Right renal cortex interstitium (tissue), 3 donors: ENCODE measurements around the gene GALK2. TPM values are rescaled to one million over a fixed set of nuclear protein-coding genes. Genes with fewer than 3 reads are reported as not detected.

Source experiments
- DNase-seq, 3 donors: peaks; one replicate each; pipeline ENCODE4 v3.0.0-alpha.2; 2013; ENCODE audit warnings: low read depth in 3 of 3, low spot score in 2 of 3
- polyA plus RNA-seq, 3 donors: library from polyadenylated mRNA; unstranded; fragments of 120-200 nt; gene quantifications; one replicate each; pipeline ENCODE4 v1.2.1, GENCODE V29; 2013; ENCODE audit not compliant: insufficient read length in 3 of 3

The GALK2 gene
- polyA plus RNA-seq, 3 donors: 30.7 to 35.7 (median 31.4) TPM

DNA sequence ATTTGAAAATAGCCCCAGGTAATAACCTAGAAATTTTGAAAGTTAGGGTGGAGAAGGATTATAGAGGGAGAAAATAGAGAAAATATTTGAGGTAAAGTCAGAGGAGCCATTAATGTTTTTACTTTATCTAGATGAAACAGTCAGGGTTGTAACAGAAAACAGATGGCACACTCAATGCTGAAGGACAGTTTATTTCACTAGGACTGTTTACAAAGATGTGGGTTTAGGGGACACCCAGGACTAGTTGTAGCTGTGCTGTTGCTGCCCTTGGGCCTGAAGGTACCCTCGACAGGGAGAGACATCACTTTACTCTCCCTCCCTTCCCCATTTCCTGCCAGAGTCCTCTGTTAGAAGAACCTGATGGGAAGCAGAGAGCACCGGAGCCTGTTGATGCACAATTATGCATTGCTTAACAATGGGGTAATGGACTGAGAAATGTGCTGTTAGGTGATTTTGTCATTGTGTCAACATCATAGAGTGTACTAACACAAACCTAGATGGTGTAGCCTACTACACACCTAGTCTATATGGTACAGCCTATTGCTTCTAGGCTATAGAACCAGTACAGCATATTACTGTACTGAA, 103.8 kb downstream of the GALK2 start:
- DNase-seq: no peak

DNA sequence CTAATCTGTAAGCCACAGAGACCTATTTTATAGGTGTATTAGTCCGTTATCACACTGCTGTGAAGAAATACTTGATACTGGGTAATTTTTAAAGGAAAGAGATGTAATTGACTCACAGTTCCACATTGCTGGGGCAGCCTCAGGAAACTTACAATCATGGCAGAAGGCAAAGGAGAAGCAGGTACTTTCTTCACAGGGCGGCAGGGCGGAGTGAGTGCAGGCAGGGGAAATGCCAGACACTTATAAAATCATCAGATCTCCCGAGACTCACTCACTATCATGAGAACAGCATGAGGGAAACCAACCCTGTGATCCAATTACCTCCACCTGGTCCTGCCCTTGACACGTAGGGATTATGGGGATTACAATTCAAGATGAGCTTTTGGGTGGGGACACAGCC, 108.7 kb downstream of the GALK2 start:
- no peak for DNase-seq

DNA sequence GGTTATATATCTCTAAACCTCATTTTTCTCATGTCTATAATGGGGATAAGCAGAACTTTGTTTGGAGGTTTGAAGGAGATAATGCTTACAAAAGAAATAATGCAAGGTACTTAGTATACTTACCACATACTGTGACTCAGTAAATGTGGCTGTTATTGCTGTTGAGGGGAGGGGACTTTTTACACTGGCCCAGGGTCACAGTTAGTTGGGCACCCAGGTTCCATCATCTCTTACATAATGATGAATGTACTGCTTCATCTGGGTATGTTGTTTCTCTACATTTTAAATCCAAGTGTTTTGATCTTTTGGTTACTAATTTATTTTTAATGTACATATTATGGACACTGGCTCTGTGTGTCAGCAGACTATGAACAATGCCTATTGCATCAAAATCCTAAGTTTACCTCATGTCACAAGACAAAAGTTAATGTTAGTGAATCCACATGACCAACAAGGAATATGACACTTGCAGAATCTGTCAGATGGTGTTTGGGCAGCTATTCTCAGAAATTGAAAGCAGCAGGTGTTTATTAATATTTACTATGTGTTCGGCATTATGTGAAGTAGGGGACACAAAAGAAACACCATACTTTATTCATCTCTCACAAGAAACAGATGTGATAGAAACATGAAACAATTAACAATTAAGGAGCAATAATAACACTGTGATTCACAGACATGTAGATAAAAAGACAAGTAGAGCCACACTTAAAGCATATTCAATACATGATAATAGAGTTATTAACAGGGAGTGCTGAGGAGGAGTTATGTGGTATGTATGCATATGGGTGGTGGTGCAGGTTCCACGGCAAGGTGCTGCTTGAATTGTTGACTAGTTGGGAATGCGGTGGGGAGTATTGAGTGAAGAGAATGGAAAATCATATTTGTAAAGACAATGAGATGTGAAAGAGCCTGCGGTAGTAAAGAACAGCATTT, 109.7 kb downstream of the GALK2 start:
- DNase-seq: no peak

DNA sequence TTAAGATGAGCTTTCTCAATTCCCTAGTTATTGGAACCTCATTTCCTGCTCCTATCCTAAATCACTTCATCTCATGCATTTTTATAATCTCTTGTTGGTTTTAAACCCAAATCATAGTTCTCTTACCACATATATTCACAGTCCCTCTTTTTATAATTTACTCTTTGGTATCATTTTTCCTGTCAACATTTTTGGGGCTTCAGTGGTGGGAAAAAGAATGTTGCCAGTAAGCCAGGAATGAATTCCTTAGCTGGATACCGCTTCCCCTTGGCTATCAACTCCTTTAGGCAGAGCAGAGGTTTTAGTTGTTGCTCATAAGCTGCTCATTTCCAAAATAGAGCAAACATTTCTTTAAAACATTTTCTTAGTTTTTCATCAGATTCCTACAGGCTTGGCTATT, 112.3 kb downstream of the GALK2 start:
- DNase-seq: no peak

DNA sequence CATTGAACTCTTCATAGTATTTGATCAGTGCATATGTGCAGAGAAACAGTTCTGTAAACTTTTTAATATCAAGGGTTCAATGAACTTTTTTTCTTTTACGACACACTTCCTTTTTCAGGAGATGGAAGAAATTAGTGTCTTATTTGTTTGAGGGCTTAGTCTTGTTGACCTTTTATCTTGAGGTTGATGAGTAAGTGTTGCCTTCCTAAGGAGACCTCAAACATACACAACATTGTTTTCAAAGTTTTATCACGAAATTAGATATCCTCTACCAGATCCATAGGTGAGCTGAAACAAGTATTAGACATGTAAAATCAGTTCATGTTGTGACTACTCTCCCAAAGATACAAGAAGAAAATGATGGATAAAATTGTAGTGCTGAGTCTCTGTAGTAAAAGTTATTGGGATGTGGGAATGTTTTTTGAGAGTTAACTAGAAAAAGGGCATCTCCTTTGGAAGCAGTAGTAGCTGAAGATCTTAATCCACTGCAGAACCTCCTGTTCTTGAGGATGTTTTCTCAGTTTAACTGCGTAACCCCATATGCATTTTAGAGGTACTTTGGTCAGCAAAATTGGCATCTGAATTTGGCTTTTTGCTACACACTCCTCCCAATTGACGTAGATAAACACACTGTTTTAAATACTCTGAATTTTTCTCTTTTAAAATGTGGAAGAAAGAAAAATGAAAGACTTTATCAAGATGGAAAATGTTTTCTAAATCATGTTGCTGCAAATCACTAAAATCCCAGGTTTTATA, 116.8 kb downstream of the GALK2 start:
- DNase-seq: no peak

DNA sequence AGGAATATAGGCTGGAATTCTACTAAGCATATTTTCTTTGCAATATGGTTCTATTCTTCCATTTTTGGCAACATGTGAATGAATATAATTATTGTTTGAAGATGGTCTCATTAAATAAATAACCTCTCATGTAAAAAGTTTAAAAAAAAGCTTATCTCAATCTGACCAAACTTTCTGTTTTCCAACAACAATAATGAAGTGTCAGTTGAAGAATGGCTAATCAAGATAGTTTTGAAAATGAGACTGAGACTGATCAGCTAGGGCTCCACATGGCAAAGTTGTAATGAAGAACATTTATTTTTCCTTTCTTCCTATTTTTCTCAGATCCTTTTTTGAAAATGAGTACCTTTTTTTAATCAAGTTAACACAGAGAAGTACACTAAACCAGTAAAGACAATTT, 117.4 kb downstream of the GALK2 start:
- no peak for DNase-seq

DNA sequence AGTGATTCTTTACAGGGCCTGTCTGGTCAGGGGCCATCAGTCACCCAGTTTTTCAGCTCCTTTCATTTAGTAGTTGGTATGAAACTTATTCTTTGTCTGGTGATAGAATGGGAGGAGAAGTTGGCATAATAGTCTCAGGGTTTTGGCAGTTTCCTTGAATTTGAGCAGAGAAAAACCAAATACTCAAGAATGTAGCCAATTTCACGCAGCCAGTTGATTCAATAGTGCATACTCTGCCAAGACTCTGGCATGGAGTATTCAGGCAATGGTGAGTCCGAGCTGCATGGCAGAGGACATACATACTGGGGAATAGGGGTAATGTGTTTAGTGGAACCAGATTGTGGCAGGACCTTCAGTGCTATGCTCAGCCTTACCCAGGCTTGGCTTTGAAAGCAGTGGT, 118.3 kb downstream of the GALK2 start:
- DNase-seq: no peak

DNA sequence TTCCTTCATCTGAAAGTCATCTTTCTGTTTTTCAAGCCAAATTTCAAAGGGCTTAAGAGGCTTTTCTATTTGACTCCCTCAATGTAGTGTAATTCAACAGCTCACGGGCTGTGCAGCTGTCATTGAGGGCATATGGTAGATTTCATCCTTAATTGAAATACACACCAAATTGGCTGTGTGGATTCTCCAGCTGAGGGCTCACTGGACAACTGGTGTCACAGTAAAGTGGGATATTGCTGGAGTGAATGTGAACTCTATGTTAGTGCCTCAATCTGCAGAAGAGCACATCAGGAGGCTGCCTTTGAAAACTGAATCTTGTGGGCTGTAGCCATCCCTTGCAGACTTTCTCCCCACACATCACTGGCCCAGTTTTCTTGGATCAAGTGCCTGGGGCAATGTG, 120.1 kb downstream of the GALK2 start:
- peak in 1 of 3 donors; percentile 13 for DNase-seq

DNA sequence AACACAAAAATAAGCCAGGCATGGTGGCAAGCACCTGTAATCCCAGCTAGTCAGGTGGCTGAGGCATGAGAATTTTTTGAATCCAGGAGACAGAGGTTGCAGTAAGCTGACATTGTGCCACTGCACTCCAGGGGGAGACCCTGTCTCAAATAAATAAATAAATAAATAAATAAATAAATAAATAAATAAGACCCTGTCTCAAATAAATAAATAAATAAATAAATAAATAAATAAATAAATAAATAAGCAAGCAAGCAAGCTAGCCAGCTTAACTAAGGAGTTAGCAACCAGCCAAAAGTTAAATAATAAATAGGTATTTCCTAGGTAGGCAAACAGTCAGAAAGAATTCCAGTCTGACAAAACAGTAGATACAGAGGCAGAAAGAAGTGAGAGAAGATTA, 123.9 kb downstream of the GALK2 start:
- no peak for DNase-seq

DNA sequence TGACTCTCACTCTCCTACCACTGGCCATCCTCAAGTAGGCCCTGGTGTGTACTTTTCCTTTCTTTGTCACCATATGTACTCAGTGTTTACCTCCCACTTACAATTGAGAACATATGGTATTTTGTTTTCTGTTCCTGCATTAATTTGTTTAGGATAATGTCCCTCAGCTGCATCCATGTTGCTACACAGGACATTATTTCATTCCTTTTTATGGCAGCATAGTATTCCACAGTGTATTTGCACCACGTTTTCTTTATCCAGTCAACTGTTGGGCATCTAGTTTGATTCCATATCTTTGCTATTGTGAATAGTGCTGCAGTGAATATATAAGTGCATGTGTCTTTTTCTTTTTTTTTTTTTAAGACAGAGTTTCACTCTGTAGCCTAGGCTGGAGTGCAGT, 126.2 kb downstream of the GALK2 start:
- DNase-seq: no peak

DNA sequence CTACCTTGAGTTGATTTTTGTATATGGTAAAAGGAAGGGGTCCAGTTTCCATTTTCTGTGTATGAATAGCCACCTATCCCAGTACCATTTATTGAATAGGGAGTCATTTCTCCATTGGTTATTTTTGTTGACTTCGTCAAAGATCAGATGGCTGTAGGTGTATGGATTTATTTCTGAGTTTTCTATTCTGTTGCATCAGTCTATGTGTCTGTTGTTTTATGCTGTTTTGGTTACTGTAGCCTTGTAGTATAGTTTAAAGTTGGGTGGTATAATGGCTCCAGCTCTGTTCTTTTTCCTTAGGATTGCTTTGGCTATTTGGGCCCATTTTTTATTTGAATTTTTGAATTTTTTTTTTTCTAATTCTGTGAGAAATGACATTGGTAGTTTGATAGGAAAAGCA, 127.5 kb downstream of the GALK2 start:
- no peak for DNase-seq

DNA sequence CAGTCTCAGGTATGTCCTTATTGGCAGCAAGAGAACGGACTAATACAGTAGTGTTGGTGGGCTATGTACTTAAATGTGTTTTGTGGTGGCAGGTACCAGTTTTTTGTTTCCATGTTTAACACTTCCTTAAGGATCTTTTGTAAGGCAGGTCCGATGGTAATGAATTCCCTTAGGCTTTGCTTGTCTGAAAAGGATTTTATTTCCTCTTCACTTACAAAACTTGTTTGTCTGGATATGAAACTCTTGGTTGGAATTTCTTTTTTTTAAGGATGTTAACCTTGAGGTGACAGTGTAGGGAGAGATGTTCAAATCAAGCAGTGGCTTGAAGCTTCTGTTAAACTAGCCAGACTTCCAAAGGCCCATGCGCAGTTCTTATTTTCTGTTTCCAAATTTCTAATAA, 130.8 kb downstream of the GALK2 start:
- no peak for DNase-seq

DNA sequence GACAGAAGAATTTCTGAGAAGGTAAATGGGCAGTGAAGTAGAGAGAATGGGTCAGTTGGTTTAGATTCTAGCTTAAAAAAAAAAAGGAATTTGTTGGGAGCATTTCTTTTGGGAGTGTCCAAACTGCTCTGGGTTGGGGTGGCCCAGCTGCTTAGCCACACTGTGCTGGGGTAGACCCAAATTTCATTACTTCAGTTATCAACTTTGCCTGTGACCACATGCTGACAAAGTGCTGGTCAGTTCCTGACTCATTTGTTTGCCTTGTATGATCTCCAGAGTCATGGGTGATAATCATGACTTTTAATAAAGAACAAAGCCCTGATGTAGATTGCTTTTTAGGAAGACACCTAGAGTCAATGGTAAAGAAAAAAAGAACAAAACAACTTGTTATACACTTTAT, 131.5 kb downstream of the GALK2 start:
- no peak for DNase-seq

DNA sequence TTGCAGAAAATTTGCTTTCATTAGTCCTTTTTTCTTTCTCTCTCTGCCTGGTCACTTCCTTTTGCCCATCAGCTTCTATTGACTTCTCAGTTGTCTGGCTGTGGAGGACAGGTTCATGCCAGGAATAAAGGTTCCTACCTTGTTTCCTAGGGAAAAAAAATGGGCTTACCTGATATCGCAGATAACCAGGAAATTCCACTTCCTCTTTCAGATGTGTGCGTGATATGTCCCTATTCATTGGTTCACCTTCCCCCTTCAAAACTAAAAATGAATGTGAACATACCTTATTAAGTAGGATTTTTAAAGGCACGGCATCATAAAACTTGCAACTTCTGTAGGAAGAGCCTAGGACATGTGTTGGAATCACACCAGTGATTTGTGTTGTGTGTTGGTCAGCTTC, 133.0 kb downstream of the GALK2 start:
- DNase-seq: no peak

DNA sequence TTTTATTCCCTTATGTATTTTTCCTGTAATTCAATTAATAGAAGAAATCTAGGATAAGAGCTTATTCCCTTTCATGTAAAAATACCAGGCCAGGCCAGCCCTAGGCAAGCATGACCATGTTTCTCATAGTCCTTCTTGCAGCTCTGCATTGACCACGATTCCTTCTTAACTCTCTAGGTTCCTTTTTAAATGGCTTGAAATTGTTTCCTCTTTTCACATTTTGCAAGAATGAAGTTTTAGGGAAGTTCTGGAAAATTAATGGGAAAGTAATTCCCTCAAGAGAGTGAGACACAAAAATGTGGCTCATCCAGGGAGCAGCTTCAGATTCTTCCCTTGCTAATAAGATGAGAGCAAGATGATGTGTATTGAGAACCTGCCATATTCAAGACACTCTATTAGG, 136.5 kb downstream of the GALK2 start:
- DNase-seq: no peak

DNA sequence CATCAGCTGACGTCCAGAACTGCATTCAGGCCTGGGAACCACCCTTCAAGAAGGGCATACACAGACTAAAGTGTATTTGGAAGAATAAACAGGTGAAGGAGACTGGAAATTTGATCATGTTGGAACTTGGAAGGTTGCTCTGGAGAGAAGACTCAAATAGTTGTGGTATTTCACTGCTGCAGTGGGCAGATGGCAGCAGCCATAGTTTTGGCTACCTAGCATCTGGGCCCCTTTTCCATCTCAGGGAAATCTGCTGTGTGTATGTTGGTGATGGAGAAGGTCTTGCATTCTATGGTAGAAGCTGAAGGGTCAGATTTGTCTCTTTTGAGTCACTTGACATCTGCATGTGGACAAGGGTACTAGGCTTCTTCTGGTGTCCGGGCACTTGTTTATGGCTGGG, 138.6 kb downstream of the GALK2 start:
- DNase-seq: no peak

DNA sequence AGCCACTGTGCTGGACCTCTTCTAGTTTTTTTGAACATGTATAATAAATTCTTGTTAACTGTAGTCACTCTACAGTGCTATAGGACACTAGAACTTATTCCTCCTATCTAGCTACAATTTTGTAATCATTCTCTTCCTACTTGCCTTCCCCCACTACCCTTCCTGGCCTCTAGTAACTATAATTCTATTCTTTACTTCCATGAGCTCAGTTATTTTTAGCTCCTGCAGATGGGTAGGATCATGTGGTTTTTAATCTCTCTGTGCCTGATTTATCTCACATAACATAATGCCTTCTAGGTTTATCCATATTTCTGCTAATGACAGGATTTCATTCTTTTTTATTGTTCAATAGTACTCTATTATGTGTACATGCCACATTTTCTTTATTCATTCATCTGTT, 139.8 kb downstream of the GALK2 start:
- DNase-seq: no peak

DNA sequence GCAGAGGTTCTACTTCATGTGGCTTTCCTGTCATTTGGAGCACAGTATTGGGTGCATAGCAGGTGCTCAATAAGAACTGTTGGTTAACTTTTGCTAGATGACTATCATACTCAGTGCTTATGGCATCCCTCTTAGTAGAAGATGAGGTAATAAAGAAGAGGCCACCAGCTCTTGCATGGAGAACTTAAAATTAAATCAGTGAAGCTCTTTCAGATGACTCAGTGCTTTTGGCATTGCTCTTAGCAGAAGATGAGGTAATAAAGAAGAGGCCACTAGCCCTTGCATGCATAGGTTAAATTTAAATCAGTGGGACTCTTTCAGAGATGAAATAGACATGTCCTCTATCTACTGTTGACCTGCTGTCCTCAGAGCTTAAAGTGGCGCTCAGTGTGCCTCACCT, 143.6 kb downstream of the GALK2 start:
- DNase-seq: no peak

DNA sequence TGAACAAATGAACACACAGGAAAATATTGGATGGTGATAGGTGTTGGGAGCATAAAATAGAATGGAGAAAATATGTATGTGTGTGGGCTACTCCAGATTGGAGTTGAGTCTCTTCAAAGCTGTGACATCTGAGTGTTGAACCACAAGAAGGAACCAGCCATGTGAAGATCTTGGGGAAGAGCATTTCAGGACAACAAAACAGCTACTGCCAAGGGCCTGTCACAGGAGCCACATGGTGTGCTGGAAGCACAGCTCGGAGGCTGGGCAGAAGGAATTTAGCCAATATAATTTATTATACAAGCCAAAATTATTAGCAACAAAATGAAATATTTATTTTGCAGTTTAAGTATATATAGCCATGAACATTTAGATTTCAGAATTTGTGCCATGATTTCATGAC, 144.7 kb downstream of the GALK2 start:
- no peak for DNase-seq

DNA sequence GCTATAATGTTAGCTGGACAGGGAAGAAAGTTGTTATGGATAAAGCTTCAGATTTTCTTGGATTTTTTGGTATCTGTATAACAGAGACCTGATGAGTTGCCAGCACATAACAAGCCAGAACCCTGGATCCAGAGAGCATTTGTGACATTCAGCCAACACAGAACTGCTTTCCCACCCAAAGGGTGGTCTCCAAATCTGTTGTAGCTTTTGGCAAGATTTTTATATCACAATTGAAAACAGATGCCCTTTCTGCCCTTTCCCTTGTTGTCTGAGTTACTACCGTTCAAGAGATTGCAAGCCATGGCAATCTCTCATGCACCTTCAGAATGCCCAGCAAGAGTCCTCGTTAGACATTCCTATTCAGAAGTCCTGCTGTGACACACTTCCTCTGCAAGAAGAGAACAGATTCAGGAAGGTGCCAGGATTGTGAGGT, 145.4 kb downstream of the GALK2 start:
- no peak for DNase-seq

DNA sequence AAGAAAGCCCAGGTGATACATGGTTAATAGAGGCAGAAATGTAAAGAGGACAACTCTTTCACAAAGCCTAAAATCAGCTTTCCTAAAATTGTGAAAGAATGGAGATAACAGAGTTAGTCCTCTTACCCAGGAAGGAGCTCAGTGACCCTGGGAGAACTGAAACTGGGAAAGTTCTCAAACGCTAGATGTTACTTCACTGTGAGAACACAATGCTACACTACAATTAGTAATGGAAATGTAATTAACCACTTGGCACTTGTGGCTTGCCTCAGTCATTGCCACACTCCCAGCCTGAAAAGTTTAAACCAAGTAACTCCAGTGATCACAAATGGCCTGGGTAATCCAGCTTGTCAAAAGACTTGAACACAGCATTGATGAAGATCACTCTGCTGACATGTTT, 150.3 kb downstream of the GALK2 start:
- no peak for DNase-seq

DNA sequence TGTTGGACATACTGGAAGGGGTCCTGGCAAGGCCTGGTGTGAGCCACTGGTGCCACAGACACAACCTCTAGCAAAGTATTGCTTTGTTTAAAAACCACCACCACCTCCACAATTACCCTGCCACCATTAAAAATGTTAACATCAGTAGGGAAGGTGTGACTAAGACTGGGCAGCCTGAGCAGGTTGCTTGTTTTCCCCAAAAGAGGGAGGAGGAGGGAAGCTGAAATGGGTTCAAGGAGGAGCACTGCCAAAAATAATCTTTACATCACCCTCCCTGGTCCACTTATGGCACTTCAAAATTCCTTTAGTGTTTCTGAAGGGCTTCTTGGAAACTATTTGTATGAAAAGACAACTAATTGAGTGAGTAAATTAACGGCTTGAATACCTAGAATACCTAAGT, 153.2 kb downstream of the GALK2 start:
- DNase-seq: no peak
